K562 (cell line): ENCODE data around the gene SPDEF. TPM values are rescaled to one million over a fixed set of nuclear protein-coding genes. Genes with fewer than 3 reads are reported as not detected.

Experiments
- ARID1B ChIP-seq: fragments of 450-650 bp; IDR thresholded peaks from 2 replicates; pipeline ENCODE4 v1.6.1; 2016; ENCODE audit warnings: antibody characterized with exemption, mild to moderate bottlenecking, inconsistent platforms
- CTCF ChIP-seq, 3 experiments: IDR thresholded peaks in 2 of 3; conservative IDR thresholded peaks in 1 of 3; 2 replicates each; pipeline ENCODE4 v1.5.1; 2011 to 2012; ENCODE audit warnings: low read length in 3 of 3, mild to moderate bottlenecking in 3 of 3, control low read depth in 2 of 3, improper control_type of control experiment in 1 of 3, inconsistent platforms in 1 of 3, low read depth in 1 of 3, mixed read lengths in 1 of 3, moderate library complexity in 1 of 3; ENCODE audit not compliant: insufficient read depth in 2 of 3
- CUX1 ChIP-seq: fragments of 200-800 bp; sonication (Bioruptor generic); IDR thresholded peaks from 2 replicates; pipeline ENCODE4 v1.6.1; 2016; ENCODE audit warnings: missing genetic modification characterization, missing compliant biosample characterization
- MAFK ChIP-seq: IDR thresholded peaks from 2 replicates; pipeline ENCODE4 v1.6.1; 2011; ENCODE audit warnings: low read length, improper control_type of control experiment
- MTA1 ChIP-seq: fragments of 450-650 bp; IDR thresholded peaks from 2 replicates; pipeline ENCODE4 v1.6.1; 2017; ENCODE audit warnings: borderline replicate concordance
- RBM22 ChIP-seq: fragments of 200-400 bp; formaldehyde crosslinking; IDR thresholded peaks from 2 replicates; pipeline ENCODE4 v1.6.1; 2018; ENCODE audit warnings: low read length, low read depth; ENCODE audit not compliant: poor library complexity, severe bottlenecking
- RFX5 ChIP-seq: IDR thresholded peaks from 2 replicates; pipeline ENCODE4 v1.6.1; 2011; ENCODE audit warnings: low read depth, mild to moderate bottlenecking, improper control_type of control experiment, low read length
- SRF ChIP-seq, 2 experiments: fragments of 250-450, 450-650 bp in 1 of 2; sonication (Bioruptor Pico) in 1 of 2; sonication (generic) in 1 of 2; formaldehyde crosslinking; IDR thresholded peaks; 2 replicates each; pipeline versions ENCODE4 v1.5.0 to v1.5.1; 2020 to 2022; ENCODE audit warnings: mild to moderate bottlenecking in 1 of 2, missing genetic modification reagents in 1 of 2
- TFAP4 ChIP-seq: sonication (generic); formaldehyde crosslinking; IDR thresholded peaks from 2 replicates; pipeline ENCODE4 v1.8.0; 2022; ENCODE audit warnings: missing genetic modification reagents, mild to moderate bottlenecking, moderate library complexity, borderline replicate concordance
- ZBTB43 ChIP-seq: sonication (generic); formaldehyde crosslinking; IDR thresholded peaks from 2 replicates; pipeline ENCODE4 v1.8.0; 2023; ENCODE audit warnings: mild to moderate bottlenecking, missing genetic modification reagents
- ZFPM2 ChIP-seq: fragments of 250-450 bp; sonication (Bioruptor Pico); IDR thresholded peaks from 2 replicates; pipeline ENCODE4 v1.5.1; 2022; ENCODE audit warnings: mild to moderate bottlenecking
- ZNF224 ChIP-seq: sonication (generic); formaldehyde crosslinking; IDR thresholded peaks from 2 replicates; pipeline ENCODE4 v1.8.0; 2022; ENCODE audit warnings: mild to moderate bottlenecking, missing genetic modification reagents
- ZNF586 ChIP-seq: fragments of 450-650 bp; formaldehyde crosslinking; conservative IDR thresholded peaks from 2 replicates; pipeline ENCODE4 v1.4.0; 2020; ENCODE audit warnings: mild to moderate bottlenecking, moderate library complexity
- ZNF75A ChIP-seq: fragments of 450-650 bp; formaldehyde crosslinking; IDR thresholded peaks from 2 replicates; pipeline ENCODE4 v1.4.0; 2020; ENCODE audit warnings: mild to moderate bottlenecking
- ZNF778 ChIP-seq: fragments of 450-650 bp; formaldehyde crosslinking; IDR thresholded peaks from 2 replicates; pipeline ENCODE4 v1.4.0; 2020; ENCODE audit warnings: mild to moderate bottlenecking, moderate library complexity
- polyA plus RNA-seq, 8 experiments: library from polyadenylated mRNA; depleted of rRNA in 4 of 8; stranded (reverse) in 5 of 8; unstranded in 3 of 8; fragments of >200 nt; fragmentation: Nextera tagmentation in 2 of 8; fragmentation: Illumina TruSeq in 1 of 8; extraction: Ambion mirVana in 2 of 8; extraction: Trizol in 1 of 8; gene quantifications; 2 replicates each; pipeline versions ENCODE4 v1.2.1 to v1.2.3, GENCODE V29; 2011 to 2014; ENCODE audit warnings: inconsistent platforms in 1 of 8, missing spikeins in 1 of 8
- total RNA-seq, 7 experiments: library from RNA; depleted of rRNA in 6 of 7; stranded (reverse); fragments of >200 nt in 6 of 7; fragmentation: Illumina TruSeq in 2 of 7; extraction: Trizol in 2 of 7; gene quantifications; 2 replicates each; pipeline versions ENCODE4 v1.2.1 to v1.2.3, GENCODE V29; 2011 to 2021; ENCODE audit warnings: low replicate concordance in 1 of 7
- TF ChIP-seq, protein P1 (sequence below): fragments of 250-450 bp; sonication (Bioruptor Pico); IDR thresholded peaks from 2 replicates; pipeline ENCODE4 v1.4.0; 2020; ENCODE audit warnings: mild to moderate bottlenecking, moderate library complexity

SPDEF gene
- total and polyA plus RNA-seq, 9 of the 15 experiments (the other 6 are each of a cell fraction or from before 2014, with no cell fraction given), result 0.04 to 0.12 (median 0.11) TPM; not detected in 5

DNA sequence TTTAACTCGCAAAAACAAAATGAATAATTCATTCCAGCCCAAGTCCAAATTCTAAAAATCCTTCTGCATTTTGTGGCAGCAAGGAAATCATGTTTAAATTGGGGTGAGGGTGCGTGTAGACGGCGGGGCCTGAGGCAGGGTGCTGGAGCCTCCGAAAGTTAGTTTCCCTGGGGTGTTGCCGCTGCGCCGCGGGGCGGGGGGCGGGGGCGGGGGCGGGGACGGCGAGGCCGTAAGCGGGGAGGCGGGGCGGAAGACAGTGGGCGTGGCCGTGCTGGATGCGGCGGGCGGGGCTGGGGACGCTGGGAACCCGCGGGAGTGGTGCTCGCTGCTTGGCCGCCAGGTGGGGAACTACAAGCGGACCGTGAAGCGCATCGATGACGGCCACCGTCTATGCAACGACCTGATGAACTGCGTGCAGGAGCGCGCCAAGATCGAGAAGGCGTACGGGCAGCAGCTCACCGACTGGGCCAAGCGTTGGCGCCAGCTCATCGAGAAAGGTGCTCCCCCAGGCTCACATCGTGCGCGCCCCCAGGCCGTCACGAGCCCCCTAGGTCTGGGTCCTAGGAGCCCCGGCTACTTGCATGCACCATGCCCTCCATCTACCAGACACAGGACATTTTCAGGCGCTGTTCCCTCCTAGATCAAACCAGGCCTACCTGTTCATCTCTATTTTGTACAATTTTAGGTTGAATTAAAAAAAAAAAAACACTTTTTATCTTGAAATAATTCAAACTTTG, 29.0 kb downstream of the SPDEF start (continued):
- TF ChIP-seq CTCF (IDR thresholded peaks at IDR 0.05 in 2 of 3, conservative IDR thresholded peaks at IDR 0.05 in 1 of 3; ENCODE audit: insufficient read depth in 2 of 3, low read depth in 1 of 3, low read length in 3 of 3), result peak; percentile 70 to 92 (median 91)
- TF ChIP-seq ARID1B, result no peak; the same call in 1 of the 2 replicates
- TF ChIP-seq ZNF586 (CRISPR knock-in tag), result no peak
- TF ChIP-seq MTA1, result no peak
- no peak for TF ChIP-seq RFX5
- no peak for TF ChIP-seq ZNF75A (CRISPR knock-in tag)
- TF ChIP-seq ZBTB43 (CRISPR knock-in tag), result no peak
- no peak for TF ChIP-seq ZNF778 (CRISPR knock-in tag)
- no peak for TF ChIP-seq ZFPM2
- peak; percentile 79 for TF ChIP-seq TFAP4
- TF ChIP-seq MAFK, result no peak
- TF ChIP-seq RBM22, result no peak
- no peak for TF ChIP-seq CUX1 (CRISPR knock-in tag)
- TF ChIP-seq, protein P1, sequence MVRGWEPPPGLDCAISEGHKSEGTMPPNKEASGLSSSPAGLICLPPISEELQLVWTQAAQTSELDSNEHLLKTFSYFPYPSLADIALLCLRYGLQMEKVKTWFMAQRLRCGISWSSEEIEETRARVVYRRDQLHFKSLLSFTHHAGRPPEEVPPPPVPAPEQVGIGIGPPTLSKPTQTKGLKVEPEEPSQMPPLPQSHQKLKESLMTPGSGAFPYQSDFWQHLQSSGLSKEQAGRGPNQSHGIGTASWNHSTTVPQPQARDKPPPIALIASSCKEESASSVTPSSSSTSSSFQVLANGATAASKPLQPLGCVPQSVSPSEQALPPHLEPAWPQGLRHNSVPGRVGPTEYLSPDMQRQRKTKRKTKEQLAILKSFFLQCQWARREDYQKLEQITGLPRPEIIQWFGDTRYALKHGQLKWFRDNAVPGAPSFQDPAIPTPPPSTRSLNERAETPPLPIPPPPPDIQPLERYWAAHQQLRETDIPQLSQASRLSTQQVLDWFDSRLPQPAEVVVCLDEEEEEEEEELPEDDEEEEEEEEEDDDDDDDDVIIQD (CRISPR knock-in tag), result no peak
- TF ChIP-seq ZNF224 (CRISPR knock-in tag), result no peak
- TF ChIP-seq SRF (CRISPR knock-in tag; IDR thresholded peaks at IDR 0.05), result peak in 1 of 2 experiments; percentile 50; a peak in 1 of 4 replicates
